H1 (cell line): Measurements from ENCODE around the gene PPRC1.

Experiments
- CTCF ChIP-seq, 3 experiments: IDR thresholded peaks; 1 replicate in 2 of 3; 2 replicates in 1 of 3; pipeline versions ENCODE4 v1.5.1 to v1.6.1; 2011; ENCODE audit warnings: low read length in 3 of 3, mild to moderate bottlenecking in 3 of 3, inconsistent platforms in 2 of 3, low read depth in 1 of 3, moderate library complexity in 1 of 3; ENCODE audit not compliant: insufficient read depth in 1 of 3; ENCODE audit errors: control extremely low read depth in 1 of 3
- EP300 ChIP-seq, 2 experiments: IDR thresholded peaks; 1 replicate in 1 of 2; 2 replicates in 1 of 2; pipeline ENCODE4 v1.6.1; 2011 to 2012; ENCODE audit warnings: low read depth in 2 of 2, low read length in 2 of 2, mild to moderate bottlenecking in 2 of 2, borderline replicate concordance in 1 of 2, inconsistent platforms in 1 of 2, moderate library complexity in 1 of 2
- MAX ChIP-seq: IDR thresholded peaks from 2 replicates; pipeline ENCODE4 v1.6.1; 2012; ENCODE audit warnings: inconsistent platforms
- POLR2A ChIP-seq, 2 experiments: IDR thresholded peaks; 1 replicate in 1 of 2; 2 replicates in 1 of 2; pipeline ENCODE4 v1.6.1; 2011; ENCODE audit warnings: low read depth in 2 of 2, low read length in 2 of 2, mild to moderate bottlenecking in 2 of 2; ENCODE audit errors: control extremely low read depth in 1 of 2
- POLR2AphosphoS5 ChIP-seq: IDR thresholded peaks from 2 replicates; pipeline ENCODE4 v1.6.1; 2011; ENCODE audit warnings: low read depth, low read length
- SP4 ChIP-seq: IDR thresholded peaks from 2 replicates; pipeline ENCODE4 v1.6.1; 2012; ENCODE audit warnings: low read length, inconsistent platforms
- SRF ChIP-seq: IDR thresholded peaks from 2 replicates; pipeline ENCODE4 v1.6.1; 2011; ENCODE audit warnings: mild to moderate bottlenecking, low read depth, low read length, moderate library complexity
- ZNF274 ChIP-seq: IDR thresholded peaks from 2 replicates; pipeline ENCODE4 v1.7.0; 2012; ENCODE audit warnings: low read length, borderline replicate concordance; ENCODE audit errors: extremely low read depth

- TF ChIP-seq CTCF (IDR thresholded peaks at IDR 0.05; ENCODE audit: control extremely low read depth in 1 of 3, insufficient read depth in 1 of 3, low read depth in 1 of 3, low read length in 3 of 3): no peak
- no peak; a peak in 1 of 3 replicates for TF ChIP-seq POLR2A (IDR thresholded peaks at IDR 0.05; ENCODE audit: control extremely low read depth in 1 of 2, low read depth in 2 of 2, low read length in 2 of 2)
- peak; percentile 71 for TF ChIP-seq MAX
- no peak for TF ChIP-seq ZNF274
- TF ChIP-seq SRF: no peak
- TF ChIP-seq SP4: no peak
- no peak; the same call in 1 of the 2 replicates for TF ChIP-seq POLR2AphosphoS5
- no peak for TF ChIP-seq EP300 (IDR thresholded peaks at IDR 0.05; ENCODE audit: borderline replicate concordance in 1 of 2, low read depth in 2 of 2, low read length in 2 of 2)
These were observed 19.7 kb downstream of the PPRC1 start for GRCh38 chr10:102152545-102152890.
